DOHH2 (cell line): ENCODE data around the gene ABCG1.

Experiments used
- H3F3A ChIP-seq: fragments of 200-600 bp; sonication (generic), shearing (Covaris generic); 2 replicates; pipeline ENCODE4 v1.6.0; 2016; ENCODE audit warnings: antibody characterized with exemption, mild to moderate bottlenecking; ENCODE audit not compliant: control insufficient read depth, insufficient read depth
- H3K27ac ChIP-seq: fragments of 200-600 bp; sonication (generic); 2 replicates; pipeline ENCODE4 v1.5.1; 2014; ENCODE audit warnings: low read depth, mild to moderate bottlenecking, low read length, moderate library complexity
- H3K27me3 ChIP-seq: fragments of 200-600 bp; sonication (generic); 2 replicates; pipeline ENCODE4 v1.6.1; 2014; ENCODE audit warnings: mild to moderate bottlenecking, low read length, mixed read lengths; ENCODE audit not compliant: control insufficient read depth
- H3K36me3 ChIP-seq: fragments of 200-600 bp; sonication (generic); 2 replicates; pipeline ENCODE4 v1.6.1; 2014; ENCODE audit warnings: mild to moderate bottlenecking, low read length, moderate library complexity, mixed read lengths; ENCODE audit not compliant: control insufficient read depth
- H3K4me1 ChIP-seq: fragments of 200-600 bp; sonication (generic); 2 replicates; pipeline ENCODE4 v1.6.1; 2014; ENCODE audit warnings: mild to moderate bottlenecking, low read length, mixed read lengths; ENCODE audit not compliant: control insufficient read depth
- H3K4me2 ChIP-seq: fragments of 200-600 bp; sonication (generic); 2 replicates; pipeline ENCODE4 v1.6.0; 2014; ENCODE audit warnings: mild to moderate bottlenecking, low read length, moderate library complexity
- H3K4me3 ChIP-seq: fragments of 200-600 bp; sonication (generic); 2 replicates; pipeline ENCODE4 v1.5.1; 2014; ENCODE audit warnings: mild to moderate bottlenecking, low read length, mixed read lengths
- H3K79me2 ChIP-seq: fragments of 200-600 bp; sonication (generic); 2 replicates; pipeline ENCODE4 v1.6.1; 2014; ENCODE audit warnings: mild to moderate bottlenecking, low read length, mixed read lengths; ENCODE audit not compliant: control insufficient read depth
- H3K9me2 ChIP-seq: fragments of 200-600 bp; sonication (generic); replicated peaks from 2 replicates; pipeline ENCODE4 v1.6.1; 2014; ENCODE audit warnings: mild to moderate bottlenecking, low read length, mixed read lengths; ENCODE audit not compliant: control insufficient read depth
- H3K9me3 ChIP-seq: fragments of 200-600 bp; sonication (generic); 2 replicates; pipeline ENCODE4 v1.6.1; 2014; ENCODE audit warnings: antibody characterized with exemption, low read length, mixed read lengths; ENCODE audit not compliant: control insufficient read depth, insufficient read depth
- H4K20me1 ChIP-seq: fragments of 200-600 bp; sonication (generic); 2 replicates; pipeline ENCODE4 v1.6.0; 2014; ENCODE audit warnings: low read depth, mild to moderate bottlenecking, antibody characterized with exemption, low read length, moderate library complexity; ENCODE audit not compliant: control insufficient read depth, insufficient read depth
- CTCF ChIP-seq: fragments of 200-600 bp; sonication (generic); IDR thresholded peaks from one replicate; pipeline ENCODE4 v1.5.1; 2014; ENCODE audit warnings: antibody characterized with exemption, mild to moderate bottlenecking, low read depth, low read length; ENCODE audit not compliant: poor library complexity, severe bottlenecking
- EZH2phosphoT487 ChIP-seq: fragments of 200-600 bp; sonication (generic); IDR thresholded peaks from 2 replicates; pipeline ENCODE4 v1.6.1; 2017; ENCODE audit warnings: borderline replicate concordance, mild to moderate bottlenecking, antibody characterized with exemption, low read length, moderate library complexity, mixed read lengths

ABCG1 gene

DNA sequence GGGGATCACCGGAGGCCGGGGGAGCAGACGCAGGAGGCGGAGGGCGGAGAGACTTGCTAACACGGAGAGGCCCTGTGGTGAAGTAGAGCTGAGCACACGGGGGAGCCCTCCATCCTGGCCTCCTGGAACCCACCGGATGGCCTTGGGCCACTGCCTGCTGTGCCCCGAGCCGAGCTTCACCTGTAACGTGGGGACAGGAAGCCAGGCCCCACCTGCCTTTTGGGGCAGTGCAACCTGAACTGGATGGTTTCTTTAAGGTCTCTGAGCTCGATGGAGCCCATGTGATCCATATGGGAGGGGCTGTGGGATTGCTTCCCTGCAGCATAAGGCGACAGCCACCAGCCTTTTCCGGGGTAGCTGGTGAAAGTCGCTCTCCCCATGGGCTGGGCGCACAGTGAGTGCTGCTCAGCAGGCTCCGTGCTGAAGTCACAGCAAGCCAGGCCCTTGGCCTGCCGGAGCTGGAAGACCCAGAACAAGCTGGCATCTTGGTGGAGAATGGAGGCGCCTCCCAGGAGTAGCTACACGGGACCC, 60.5 kb downstream of the ABCG1 start:
- no peak overlapping the region for H3K4me2 ChIP-seq
- no peaks in the 10 kb centered on the region for H3F3A ChIP-seq
- no peaks in the 10 kb centered on the region for H4K20me1 ChIP-seq
- H3K27me3 ChIP-seq = no peaks in the 10 kb centered on the region
- no peak for TF ChIP-seq EZH2phosphoT487
- no peak for TF ChIP-seq CTCF
- no peak overlapping the region for H3K27ac ChIP-seq
- no peaks in the 10 kb centered on the region for H3K4me1 ChIP-seq
- H3K79me2 ChIP-seq = no peaks in the 10 kb centered on the region
- H3K36me3 ChIP-seq = no peaks in the 10 kb centered on the region
- no peaks in the 10 kb centered on the region for H3K9me3 ChIP-seq
- no peaks in the 10 kb centered on the region for H3K9me2 ChIP-seq
- H3K4me3 ChIP-seq = no peak overlapping the region

DNA sequence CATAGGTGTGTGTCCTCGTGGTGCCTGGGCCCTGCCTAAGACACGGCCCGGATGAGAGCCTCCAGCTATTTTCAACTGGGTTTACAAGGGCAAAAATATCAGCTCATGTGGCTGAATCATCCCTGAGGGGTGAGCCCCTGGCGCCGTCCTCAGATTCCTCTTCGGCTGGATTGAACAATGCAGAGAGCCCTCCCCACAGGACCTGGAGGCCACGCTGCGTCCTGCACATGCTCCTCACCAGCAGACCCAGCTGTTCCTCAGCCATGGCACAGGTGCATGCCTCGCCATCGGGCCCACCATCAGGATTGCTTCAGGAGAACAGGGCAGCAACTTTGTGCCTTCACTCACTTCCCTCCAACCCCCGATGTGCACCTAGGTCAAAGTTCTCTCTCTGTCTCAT, 60.9 kb downstream of the ABCG1 start:
- Histone ChIP-seq H3K27me3 (no peaks in the 10 kb centered on the region), H3K4me1 (no peaks in the 10 kb centered on the region), H3K36me3 (no peaks in the 10 kb centered on the region), H3F3A (no peaks in the 10 kb centered on the region), H3K79me2 (no peaks in the 10 kb centered on the region), H3K4me3 (no peak overlapping the region), H3K9me2 (no peaks in the 10 kb centered on the region), H4K20me1 (no peaks in the 10 kb centered on the region), H3K9me3 (no peaks in the 10 kb centered on the region), H3K4me2 (no peak overlapping the region), H3K27ac (no peak overlapping the region)
- TF ChIP-seq EZH2phosphoT487 (no peak), CTCF (no peak)

DNA sequence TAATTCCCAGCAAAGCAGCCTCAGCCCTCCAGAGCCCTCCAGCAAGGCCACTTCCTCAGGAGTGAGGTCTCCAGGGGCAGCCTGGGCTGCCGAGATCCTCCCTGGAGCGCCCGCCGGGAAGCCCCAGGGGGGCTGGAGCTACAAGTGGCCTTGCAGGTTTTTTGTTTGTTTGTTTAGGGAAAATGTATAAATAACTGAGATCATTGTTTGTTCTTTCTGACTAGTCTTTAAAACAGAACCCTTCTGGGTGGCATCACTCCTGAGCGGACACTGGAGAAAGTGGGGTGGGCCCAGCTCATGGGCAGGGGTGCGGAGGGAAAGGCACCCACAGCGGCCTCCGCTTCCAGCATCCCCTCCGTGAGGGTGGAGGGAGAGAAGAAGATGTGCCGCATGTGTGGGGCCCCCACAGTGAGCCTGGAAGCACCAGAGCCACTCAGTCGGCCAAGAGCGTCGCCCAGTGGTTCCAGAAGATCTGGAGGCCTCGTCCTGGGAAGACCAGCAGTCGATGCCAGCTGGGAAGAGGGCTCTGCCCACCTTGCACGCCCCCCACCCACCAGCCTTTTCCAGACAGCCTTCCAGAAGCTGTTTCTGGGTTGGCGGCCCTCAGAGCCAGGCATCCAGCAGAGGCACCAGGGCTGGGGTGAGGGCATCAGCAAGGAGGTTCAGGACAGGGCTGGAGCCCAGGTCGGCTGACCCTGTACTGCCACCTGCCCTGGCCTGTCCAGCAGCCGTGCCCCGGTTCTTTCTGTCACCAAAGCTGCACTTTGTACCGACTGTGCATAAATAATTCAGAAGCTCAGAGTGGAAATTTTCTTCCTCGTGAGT, 61.6 kb downstream of the ABCG1 start:
- H3K4me1 ChIP-seq = peaks cover under 1% of the 10 kb centered on the region; the same call in 1 of the 2 replicates
- no peaks in the 10 kb centered on the region for H3K9me2 ChIP-seq
- no peak overlapping the region for H3K4me3 ChIP-seq
- H3K36me3 ChIP-seq = no peaks in the 10 kb centered on the region
- H3F3A ChIP-seq = no peaks in the 10 kb centered on the region
- TF ChIP-seq CTCF (no peak), EZH2phosphoT487 (no peak)
- H4K20me1 ChIP-seq = no peaks in the 10 kb centered on the region
- no peaks in the 10 kb centered on the region for H3K9me3 ChIP-seq
- 0 out of 2 replicates have a peak, but pooled peaks cover 1% of the 10 kb centered on the region for H3K27me3 ChIP-seq
- no peaks in the 10 kb centered on the region for H3K79me2 ChIP-seq
- no peak overlapping the region for H3K4me2 ChIP-seq
- no peak overlapping the region for H3K27ac ChIP-seq
